Neutrophil (primary cell): ENCODE results near the gene ERICH3.

ENCODE experiments used
- H3K27ac ChIP-seq: fragments of 200-600 bp; sonication (generic); 2 replicates; pipeline ENCODE4 v1.5.1; 2016; ENCODE audit warnings: mild to moderate bottlenecking, moderate library complexity
- H3K27me3 ChIP-seq: fragments of 200-600 bp; sonication (generic); 2 replicates; pipeline ENCODE4 v1.6.0; 2016; ENCODE audit warnings: mild to moderate bottlenecking
- H3K36me3 ChIP-seq: fragments of 200-600 bp; sonication (generic); 2 replicates; pipeline ENCODE4 v1.5.1; 2017
- H3K4me1 ChIP-seq, 2 experiments: fragments of 200-600 bp in 1 of 2; sonication (generic) in 1 of 2; 1 replicate in 1 of 2; 2 replicates in 1 of 2; pipeline versions ENCODE4 v1.5.1 to v1.6.1; 2013 to 2016; ENCODE audit warnings: low read depth in 1 of 2, low read length in 1 of 2, mild to moderate bottlenecking in 1 of 2, moderate library complexity in 1 of 2; ENCODE audit not compliant: control insufficient read depth in 1 of 2, insufficient read depth in 1 of 2
- H3K4me3 ChIP-seq, 2 experiments: fragments of 200-600 bp in 1 of 2; sonication (generic) in 1 of 2; 1 replicate in 1 of 2; 2 replicates in 1 of 2; pipeline ENCODE4 v1.5.1; 2013 to 2016; ENCODE audit warnings: low read depth in 1 of 2, low read length in 1 of 2, mild to moderate bottlenecking in 1 of 2, moderate library complexity in 1 of 2
- H3K9me3 ChIP-seq: fragments of 200-600 bp; sonication (generic); 2 replicates; pipeline ENCODE4 v1.5.1; 2016
- TF ChIP-seq, protein P1 (sequence below): fragments of 200-600 bp; sonication (generic); IDR thresholded peaks from 2 replicates; pipeline ENCODE4 v1.5.1; 2016; ENCODE audit warnings: antibody characterized with exemption

Gene ERICH3

DNA sequence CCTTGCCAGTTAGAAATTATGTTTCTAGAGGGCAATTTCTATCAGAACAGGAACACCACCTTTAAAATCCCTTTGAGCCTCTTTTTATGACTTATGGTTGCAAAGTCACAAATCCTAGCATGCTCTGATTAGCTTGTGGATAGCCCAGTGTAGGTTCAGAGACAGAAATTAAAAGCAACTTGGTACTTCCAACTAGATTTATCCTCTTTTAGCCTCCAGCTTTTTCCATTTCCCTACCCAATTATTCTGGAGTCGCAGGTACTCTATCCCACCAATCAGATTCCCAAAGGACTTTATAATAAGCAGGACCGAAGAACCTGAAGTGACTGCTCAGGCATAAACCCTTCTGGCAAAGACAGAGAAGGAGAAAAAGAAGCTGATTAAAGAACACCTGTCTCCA, 127.8 kb downstream of the ERICH3 start:
- Histone ChIP-seq H3K9me3 (no peaks in the 10 kb centered on the region), H3K36me3 (no peaks in the 10 kb centered on the region), H3K27ac (no peak overlapping the region), H3K4me1 (no peaks in the 10 kb centered on the region), H3K27me3 (no peaks in the 10 kb centered on the region), H3K4me3 (no peak overlapping the region)
- TF ChIP-seq, protein P1, sequence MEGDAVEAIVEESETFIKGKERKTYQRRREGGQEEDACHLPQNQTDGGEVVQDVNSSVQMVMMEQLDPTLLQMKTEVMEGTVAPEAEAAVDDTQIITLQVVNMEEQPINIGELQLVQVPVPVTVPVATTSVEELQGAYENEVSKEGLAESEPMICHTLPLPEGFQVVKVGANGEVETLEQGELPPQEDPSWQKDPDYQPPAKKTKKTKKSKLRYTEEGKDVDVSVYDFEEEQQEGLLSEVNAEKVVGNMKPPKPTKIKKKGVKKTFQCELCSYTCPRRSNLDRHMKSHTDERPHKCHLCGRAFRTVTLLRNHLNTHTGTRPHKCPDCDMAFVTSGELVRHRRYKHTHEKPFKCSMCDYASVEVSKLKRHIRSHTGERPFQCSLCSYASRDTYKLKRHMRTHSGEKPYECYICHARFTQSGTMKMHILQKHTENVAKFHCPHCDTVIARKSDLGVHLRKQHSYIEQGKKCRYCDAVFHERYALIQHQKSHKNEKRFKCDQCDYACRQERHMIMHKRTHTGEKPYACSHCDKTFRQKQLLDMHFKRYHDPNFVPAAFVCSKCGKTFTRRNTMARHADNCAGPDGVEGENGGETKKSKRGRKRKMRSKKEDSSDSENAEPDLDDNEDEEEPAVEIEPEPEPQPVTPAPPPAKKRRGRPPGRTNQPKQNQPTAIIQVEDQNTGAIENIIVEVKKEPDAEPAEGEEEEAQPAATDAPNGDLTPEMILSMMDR = no peak

DNA sequence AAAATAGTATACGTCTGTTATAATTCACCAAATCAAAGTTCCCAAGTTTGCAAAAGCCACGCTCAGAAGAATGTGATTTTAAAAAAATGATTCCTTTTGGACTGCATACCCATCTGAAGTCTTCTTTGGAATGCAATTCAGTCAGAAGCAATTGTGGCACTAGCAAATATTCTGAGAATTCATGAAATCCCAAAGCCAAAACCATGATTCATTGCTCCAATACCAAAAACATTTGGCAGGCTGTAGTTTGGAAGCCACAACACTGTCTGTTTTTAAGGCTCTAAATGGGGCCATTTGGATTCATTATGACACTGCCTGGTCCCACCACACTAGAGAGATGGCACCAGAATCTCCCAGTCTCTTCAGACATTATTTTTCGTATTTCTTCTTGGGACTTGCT, 139.4 kb downstream of the ERICH3 start:
- TF ChIP-seq, protein P1 = no peak
- Histone ChIP-seq H3K4me3 (no peak overlapping the region), H3K27ac (no peak overlapping the region), H3K9me3 (no peaks in the 10 kb centered on the region), H3K36me3 (no peaks in the 10 kb centered on the region), H3K4me1 (no peaks in the 10 kb centered on the region), H3K27me3 (no peaks in the 10 kb centered on the region)

DNA sequence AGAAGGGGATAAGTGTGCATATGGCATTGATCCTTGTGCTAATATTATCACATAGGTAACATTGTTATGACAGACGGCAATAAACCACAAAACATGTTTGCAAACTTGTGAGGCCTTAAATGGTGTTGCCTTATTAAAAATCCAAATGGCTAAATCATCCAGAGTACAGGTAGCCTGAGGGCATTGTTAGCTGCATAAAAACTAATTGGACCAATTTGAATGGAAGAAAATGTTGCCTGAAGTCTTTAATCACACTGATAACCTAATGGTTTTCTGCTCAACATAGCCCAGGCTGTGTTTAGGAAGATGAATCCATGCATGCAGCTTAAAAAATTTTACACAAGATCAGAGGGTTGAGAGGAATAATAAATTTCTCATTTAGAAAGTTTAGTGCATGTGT, 141.8 kb downstream of the ERICH3 start:
- Histone ChIP-seq H3K27me3 (no peaks in the 10 kb centered on the region), H3K9me3 (no peaks in the 10 kb centered on the region), H3K4me1 (no peaks in the 10 kb centered on the region), H3K36me3 (no peaks in the 10 kb centered on the region), H3K27ac (no peak overlapping the region), H3K4me3 (no peak overlapping the region)
- TF ChIP-seq, protein P1 = no peak

DNA sequence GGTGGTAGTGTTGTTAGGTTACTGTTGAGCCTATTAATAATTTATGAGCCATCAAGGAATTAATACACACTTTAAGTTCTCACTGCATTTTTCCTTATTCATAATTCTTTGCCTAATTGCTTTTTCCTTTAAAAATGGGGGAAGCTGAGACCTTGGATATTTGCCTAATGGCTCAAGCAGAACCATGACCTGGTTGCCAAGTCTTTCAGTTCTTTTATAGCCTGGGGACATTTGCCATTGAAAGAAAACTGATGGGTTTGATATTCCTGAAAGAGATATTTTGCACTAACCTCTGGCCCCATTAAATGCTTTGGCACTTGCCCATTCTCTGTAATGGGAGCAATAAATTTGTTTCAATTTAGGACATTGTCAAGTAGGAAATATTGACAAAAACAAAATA, 142.7 kb downstream of the ERICH3 start:
- H3K27ac ChIP-seq = no peak overlapping the region
- H3K4me1 ChIP-seq = no peaks in the 10 kb centered on the region
- no peaks in the 10 kb centered on the region for H3K9me3 ChIP-seq
- H3K4me3 ChIP-seq = no peak overlapping the region
- no peaks in the 10 kb centered on the region for H3K27me3 ChIP-seq
- H3K36me3 ChIP-seq = no peaks in the 10 kb centered on the region
- TF ChIP-seq, protein P1 = no peak

DNA sequence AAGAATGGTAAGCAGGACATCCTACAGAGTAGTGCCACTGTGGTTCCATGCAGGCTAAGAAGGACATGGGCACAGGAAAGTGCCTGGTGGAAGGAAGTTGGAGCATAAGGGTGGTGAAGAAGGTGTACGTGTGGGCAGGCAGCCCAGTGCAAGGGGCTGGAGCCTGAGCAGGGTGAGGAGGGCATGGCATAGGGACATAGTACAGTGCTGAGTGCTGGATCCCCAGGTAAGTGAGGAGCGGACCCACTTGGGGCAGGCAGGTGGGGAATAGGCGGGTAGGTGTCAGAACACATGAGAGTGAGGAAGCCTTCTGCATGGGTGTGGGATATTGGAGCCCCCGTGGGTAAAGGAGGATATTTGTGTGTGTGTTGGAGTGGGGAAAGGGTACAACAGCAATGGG, 145.5 kb downstream of the ERICH3 start:
- TF ChIP-seq, protein P1 = no peak
- H3K36me3 ChIP-seq = no peaks in the 10 kb centered on the region
- H3K27me3 ChIP-seq = no peaks in the 10 kb centered on the region
- no peaks in the 10 kb centered on the region for H3K9me3 ChIP-seq
- H3K4me3 ChIP-seq = no peak overlapping the region
- no peak overlapping the region for H3K27ac ChIP-seq
- H3K4me1 ChIP-seq = no peaks in the 10 kb centered on the region

DNA sequence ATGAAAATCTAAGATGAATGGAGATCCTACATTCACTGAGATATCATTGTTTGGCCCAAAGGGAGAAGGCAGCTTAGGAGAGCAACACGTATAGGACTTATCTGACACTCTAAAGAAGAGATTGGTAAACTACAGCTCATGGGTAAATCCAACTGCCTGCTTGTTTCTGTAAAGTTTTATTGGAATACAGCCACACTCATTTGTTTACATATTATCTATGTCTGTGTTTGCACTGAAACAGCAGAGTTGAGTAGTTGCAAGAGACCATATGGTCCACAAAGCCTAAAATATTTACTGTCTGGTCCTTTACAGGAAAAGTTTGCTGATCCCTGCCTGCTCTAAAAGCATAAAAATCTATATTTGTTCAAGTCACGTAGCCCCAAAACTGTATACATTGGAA, 146.9 kb downstream of the ERICH3 start:
- Histone ChIP-seq H3K27ac (no peak overlapping the region), H3K4me3 (no peak overlapping the region), H3K27me3 (no peaks in the 10 kb centered on the region), H3K4me1 (no peaks in the 10 kb centered on the region), H3K9me3 (no peaks in the 10 kb centered on the region), H3K36me3 (no peaks in the 10 kb centered on the region)
- TF ChIP-seq, protein P1 = no peak
